ENCODE results near the gene HSPA1L.

DNA sequence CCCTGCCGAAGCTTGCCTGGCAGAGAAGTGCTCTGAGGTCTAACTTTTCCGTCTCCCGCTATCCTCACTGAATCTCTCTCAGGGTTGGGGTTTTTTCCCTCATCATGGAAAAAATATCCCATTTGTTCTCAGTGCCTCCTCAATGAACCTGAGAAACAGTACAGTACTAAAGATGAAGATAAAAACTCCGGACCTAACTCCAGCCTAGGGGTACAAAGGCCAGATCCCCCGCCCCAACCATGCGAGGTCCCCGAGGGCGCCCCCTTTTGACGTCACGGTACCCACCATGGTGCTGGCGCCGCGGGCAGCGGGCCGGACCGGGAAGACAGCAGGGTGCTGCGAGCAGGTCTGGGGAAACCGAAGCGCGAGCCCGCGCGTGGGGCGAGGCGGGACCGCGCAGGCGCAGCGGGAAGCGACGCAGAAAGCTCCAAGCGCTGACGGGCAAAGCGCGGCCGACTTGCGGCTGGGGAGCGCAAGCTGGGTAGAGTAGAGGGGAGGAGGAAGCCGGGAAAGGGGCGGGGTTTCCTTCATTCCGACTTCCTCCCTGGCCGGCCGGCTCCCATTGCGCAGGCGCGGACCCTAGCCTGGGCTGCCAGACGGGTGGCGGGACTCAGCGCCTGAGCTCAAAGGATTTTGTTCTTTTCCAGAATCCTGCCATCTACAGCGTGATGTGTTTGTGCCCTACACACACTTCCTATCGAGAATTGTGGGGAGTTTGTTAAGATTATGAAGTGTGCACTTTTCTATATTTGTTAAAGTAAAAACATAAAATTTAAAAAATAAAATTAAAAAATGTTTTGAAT lies 8.4 kb downstream of the HSPA1L start, which contains the start of gene LSM2:
- TF ChIP-seq, protein P1, sequence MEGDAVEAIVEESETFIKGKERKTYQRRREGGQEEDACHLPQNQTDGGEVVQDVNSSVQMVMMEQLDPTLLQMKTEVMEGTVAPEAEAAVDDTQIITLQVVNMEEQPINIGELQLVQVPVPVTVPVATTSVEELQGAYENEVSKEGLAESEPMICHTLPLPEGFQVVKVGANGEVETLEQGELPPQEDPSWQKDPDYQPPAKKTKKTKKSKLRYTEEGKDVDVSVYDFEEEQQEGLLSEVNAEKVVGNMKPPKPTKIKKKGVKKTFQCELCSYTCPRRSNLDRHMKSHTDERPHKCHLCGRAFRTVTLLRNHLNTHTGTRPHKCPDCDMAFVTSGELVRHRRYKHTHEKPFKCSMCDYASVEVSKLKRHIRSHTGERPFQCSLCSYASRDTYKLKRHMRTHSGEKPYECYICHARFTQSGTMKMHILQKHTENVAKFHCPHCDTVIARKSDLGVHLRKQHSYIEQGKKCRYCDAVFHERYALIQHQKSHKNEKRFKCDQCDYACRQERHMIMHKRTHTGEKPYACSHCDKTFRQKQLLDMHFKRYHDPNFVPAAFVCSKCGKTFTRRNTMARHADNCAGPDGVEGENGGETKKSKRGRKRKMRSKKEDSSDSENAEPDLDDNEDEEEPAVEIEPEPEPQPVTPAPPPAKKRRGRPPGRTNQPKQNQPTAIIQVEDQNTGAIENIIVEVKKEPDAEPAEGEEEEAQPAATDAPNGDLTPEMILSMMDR (IDR thresholded peaks at IDR 0.05): no peak
- TF ChIP-seq, protein P2, sequence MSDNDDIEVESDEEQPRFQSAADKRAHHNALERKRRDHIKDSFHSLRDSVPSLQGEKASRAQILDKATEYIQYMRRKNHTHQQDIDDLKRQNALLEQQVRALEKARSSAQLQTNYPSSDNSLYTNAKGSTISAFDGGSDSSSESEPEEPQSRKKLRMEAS (CRISPR knock-in tag; IDR thresholded peaks at IDR 0.05): peak; percentile 92
- peak; percentile 83; the same call in 1 of the 2 replicates for TF ChIP-seq ATF1 (CRISPR knock-in tag; IDR thresholded peaks at IDR 0.05)
- no peak for TF ChIP-seq FOXJ3 (CRISPR knock-in tag; IDR thresholded peaks at IDR 0.05; ENCODE audit: borderline replicate concordance)
- no peak for TF ChIP-seq CBFB (CRISPR knock-in tag; IDR thresholded peaks at IDR 0.05; ENCODE audit: low read depth)
- TF ChIP-seq NFE2L1 (CRISPR knock-in tag; IDR thresholded peaks at IDR 0.05): no peak
- no peak for TF ChIP-seq JUN (CRISPR knock-in tag; IDR thresholded peaks at IDR 0.05)
- TF ChIP-seq, protein P3, sequence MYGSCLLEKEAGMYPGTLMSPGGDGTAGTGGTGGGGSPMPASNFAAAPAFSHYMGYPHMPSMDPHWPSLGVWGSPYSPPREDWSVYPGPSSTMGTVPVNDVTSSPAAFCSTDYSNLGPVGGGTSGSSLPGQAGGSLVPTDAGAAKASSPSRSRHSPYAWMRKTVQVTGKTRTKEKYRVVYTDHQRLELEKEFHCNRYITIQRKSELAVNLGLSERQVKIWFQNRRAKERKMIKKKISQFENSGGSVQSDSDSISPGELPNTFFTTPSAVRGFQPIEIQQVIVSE (CRISPR knock-in tag; IDR thresholded peaks at IDR 0.05; ENCODE audit: borderline replicate concordance): no peak
- 0 out of 2 replicates have a peak, but pooled peaks have one; percentile 40 for TF ChIP-seq ELF4 (CRISPR knock-in tag; IDR thresholded peaks at IDR 0.05; ENCODE audit: low read depth)
- TF ChIP-seq ATF2 (CRISPR knock-in tag; IDR thresholded peaks at IDR 0.05; ENCODE audit: borderline replicate concordance, low read depth): no peak
- TF ChIP-seq ZNF263 (CRISPR knock-in tag; IDR thresholded peaks at IDR 0.05; ENCODE audit: low read depth): no peak
- TF ChIP-seq, protein P4, sequence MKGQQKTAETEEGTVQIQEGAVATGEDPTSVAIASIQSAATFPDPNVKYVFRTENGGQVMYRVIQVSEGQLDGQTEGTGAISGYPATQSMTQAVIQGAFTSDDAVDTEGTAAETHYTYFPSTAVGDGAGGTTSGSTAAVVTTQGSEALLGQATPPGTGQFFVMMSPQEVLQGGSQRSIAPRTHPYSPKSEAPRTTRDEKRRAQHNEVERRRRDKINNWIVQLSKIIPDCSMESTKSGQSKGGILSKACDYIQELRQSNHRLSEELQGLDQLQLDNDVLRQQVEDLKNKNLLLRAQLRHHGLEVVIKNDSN (CRISPR knock-in tag; IDR thresholded peaks at IDR 0.05): 0 out of 2 replicates have a peak, but pooled peaks have one; percentile 36
- no peak for TF ChIP-seq NFATC4 (CRISPR knock-in tag; IDR thresholded peaks at IDR 0.05)
- no peak for TF ChIP-seq TEAD4 (CRISPR knock-in tag; IDR thresholded peaks at IDR 0.05)
